GM21825 (cell line): ENCODE measurements around the gene STMN1.

Source experiments
- ATAC-seq: cut with Tn5 transposase; IDR thresholded peaks from one replicate; pipeline ENCODE4 v1.9.1; 2021; ENCODE audit warnings: mild to moderate bottlenecking, moderate library complexity; ENCODE audit not compliant: unreplicated experiment

Gene STMN1

DNA sequence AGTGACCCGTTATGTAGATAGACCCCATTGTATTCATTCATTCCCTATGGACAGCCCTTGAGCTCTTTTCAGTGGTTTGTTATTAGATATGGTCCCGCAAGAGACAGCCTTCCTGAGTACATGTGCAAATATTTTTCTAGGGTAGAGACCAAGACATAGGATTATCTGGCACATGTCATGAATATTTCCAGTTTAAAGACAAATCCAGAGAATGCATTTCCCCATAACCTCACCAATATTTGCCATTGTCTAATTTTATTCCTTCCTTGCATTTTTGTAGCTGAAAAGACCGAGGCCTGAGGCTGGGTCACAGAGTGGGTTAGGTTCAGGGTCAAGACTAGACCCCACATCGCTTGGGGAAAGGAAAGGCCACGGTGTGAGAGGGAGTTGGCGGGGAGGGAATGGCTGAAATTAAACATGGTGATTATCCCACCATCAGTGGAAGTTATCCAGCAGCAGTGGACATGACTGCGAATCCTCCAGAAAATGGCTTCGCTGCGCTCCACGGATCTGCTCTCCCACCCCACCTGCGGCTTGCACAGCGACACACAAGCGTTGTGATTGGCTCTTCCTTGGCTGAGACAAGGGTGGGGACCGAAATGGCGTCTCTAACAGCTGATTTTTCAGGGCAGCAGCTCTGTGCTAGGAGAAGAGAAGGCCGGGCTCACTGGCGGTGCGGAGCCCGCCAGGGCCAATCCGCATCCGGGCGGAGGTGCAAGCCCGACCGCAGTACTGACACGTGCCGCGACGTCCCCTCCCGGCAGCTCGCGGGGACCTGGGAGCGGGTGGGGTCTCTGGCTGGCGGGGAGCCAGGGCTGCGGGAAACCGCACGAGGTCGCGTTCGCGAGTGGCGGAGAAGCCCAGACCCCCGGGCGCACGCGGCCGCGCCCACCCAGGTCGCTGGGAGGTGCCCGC is 16.1 kb upstream of the STMN1 start:
- no peak for ATAC-seq

DNA sequence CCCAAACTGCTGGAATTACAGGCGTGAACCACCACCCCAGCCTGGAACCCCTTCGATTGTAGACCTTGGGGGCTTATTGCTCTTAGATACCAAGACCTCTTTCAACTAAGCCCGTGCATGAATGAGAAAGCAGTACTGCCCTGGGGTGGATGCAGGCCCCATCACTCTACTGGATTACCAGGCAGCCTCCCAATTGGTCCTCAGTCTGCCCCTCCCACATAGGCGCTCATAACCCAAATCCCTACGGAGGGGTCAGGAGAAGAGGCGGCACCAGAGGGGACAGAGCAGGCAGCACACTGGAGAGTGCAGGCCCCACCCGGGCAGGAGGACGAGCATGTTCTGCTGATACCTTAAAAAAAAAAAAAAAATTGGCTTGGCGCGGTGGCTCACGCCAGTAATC is 12.4 kb upstream of the STMN1 start:
- no peak for ATAC-seq

DNA sequence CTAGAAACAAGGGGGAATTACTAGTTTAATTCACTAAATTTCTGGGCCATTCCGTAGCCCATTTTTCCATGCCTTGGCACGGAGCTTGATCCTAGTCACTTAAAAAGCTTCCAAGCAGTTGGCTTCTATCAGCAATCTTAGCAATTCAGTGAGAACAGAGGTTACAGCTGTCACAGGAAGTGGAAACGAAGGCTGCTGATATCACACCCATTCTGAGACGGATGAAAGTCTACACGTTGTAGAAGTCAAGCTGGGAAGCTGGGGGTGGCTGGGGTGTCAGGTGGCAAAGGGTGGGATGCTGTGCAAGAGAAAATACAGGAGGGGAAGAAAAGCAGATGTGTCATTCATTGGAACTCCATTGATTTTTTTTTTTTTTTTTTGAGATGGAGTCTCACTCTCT is 11.8 kb upstream of the STMN1 start:
- no peak for ATAC-seq

DNA sequence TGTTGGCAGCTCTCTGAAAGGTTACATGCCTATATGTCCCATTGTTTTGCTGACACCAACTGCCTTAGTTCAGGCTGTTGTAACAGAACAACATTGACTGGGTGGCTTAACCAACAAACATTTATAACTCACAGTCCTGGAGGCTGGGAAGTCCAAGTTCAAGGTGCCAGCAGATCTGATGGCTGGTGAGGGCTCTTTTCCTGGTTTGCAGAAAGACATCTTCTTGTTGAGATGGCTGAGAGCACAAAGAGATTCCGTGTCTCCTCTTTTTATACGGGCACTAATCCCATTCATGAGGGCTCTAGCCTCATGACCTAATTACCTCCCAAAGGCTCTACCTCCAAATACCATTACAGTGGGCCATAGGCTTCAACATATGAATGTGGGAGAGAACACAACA is 10.2 kb upstream of the STMN1 start:
- ATAC-seq, result no peak

DNA sequence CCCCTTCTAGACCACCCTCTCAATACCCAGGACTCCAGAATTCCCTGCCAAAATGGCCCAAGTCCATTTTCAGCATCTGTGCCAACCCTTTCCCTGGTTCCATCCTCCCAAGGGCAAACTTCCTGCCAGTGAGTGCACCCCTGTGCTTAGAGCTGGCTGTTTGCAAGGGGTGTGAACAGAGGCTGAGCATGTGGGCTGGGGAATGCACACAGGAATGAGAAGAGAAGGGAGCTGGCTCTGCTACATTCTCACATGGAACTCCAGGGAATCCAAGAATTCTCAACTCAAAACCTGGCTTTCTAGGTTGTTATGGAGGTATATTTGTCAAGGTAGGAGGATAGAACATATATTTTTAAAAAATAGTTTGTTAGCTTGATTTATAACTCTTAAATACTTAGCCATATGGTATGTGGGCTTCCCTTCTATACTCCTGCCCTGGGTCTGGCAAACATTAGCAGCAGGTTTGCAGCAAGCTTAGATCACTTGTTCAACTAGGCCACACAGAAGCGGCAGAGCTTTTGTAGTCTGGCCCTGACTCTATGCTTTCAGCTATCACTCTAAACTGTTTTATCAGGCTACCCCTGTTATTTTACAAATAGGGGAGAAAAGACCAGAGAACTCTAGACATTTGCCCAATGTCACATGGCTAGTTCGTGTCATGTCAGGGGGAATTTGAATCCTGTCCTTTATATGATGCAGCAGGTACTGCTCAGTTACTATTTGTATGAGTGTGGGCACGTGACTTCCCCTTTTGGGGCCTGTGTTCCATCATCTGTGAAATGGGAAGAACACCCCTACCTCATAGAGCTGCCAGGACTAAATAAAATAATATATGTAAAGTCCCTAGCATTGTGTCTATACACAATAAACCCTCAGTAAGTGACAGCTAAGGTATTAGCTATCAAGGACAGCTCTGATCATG is 8.1 kb upstream of the STMN1 start:
- ATAC-seq, result no peak

DNA sequence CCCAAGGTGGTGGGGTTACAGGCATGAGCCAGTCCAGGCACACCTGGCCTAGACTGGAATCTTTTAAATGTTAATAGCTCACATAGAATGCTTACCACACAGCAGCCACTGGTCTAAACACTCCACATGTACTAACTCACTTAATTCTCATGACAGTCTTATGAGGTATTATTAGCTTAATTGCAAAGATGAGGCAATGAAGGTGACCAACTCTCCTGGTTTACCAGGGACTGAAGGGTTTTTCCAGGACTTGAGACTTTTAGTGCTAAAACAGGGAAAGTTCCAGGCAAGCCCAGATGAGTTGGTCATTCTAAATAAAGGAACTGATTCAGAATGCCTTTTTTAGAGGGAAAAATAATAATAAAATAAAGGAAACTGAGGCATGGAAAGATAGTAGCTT is 7.0 kb upstream of the STMN1 start:
- no peak for ATAC-seq

DNA sequence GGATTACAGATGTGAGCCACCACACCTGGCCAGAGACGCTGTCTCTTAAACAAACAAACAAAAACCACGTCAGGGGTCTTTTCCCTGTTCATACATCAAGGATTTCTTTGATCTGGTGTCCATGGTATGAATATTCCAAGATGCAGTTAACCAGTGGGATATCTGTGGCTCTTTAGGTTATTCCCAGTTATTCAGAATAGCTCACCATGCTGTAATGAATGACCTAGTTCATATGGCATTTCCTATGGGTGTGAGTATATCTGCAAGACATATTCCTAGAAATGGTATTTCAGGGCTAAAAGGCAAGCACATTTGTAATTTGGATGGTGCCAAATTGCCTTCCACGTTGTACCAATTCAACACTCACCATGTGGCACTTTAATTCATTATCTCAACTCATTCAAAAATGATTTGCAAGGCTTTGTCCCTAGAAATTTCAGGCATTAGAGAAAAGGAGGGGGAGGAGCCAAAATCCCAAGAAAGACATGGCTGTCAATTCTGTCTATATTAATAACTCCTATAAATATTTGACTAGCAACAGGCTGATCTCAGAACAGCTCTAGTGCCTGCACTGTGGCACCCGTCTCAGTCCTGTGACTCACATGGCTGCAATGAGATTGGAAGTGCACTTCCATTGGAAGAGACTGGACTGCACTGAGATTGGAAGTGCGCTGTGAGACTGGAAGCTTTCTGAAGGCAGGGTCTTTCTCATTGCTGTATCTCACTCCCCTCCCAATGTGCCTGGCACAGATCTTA is 6.0 kb upstream of the STMN1 start:
- no peak for ATAC-seq

DNA sequence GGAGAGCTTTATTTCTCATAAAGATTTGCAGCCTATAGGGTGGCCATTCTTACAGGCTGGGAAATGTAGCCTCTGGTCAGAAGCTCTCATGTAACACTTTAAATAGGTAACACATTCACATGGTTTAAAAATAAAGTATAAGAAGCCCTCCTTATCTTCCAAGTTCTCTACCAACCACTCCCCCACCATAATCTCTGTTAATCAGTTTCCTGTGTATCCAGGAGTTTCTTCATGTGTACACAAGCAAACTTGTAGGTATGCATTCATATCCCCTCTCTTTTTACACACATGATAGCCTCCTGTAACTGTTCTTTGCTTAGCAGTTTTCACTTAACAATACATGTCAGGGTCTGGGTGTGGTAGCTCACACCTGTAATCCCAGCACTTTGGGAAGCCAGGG is 4.9 kb upstream of the STMN1 start:
- ATAC-seq, result no peak

DNA sequence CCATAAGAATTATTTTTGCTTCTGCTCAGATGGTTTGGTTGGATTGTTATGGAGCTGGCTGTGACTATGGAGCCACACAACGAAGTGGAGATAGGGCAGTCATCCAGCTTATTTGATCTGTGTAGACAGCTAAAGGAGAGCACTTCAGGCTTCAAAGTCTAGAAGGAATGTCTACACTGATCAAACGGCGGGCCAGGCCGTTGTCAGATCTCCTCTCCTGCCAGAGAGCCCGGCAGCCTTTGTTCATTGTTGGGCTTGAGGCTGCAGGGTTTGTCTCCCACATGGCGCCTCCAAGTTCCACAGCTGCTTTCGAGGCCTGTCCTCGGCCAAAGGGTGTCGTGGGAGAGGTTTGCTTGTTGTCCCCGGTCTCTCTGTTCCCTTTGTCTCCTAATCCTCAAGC is 2.8 kb upstream of the STMN1 start:
- no peak for ATAC-seq

DNA sequence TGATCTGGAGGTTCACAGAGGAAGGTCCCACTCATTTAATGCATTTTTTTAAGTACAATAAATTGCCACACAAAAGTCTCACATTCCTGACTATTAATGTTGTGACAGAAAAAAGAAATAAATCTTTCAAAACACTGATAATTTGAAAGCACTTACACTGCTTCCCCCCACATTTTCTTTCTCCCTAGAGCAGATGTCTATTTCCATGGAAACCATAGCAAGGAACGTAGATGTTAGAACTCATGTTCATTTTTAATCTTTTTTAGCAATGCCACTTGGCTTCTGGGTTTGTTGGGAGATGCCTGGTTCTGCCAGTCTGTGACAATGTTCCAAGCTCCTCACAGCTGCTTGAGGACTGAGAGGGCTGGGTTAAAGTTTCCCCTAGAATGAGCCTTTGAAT is 1.9 kb upstream of the STMN1 start:
- ATAC-seq, result no peak

DNA sequence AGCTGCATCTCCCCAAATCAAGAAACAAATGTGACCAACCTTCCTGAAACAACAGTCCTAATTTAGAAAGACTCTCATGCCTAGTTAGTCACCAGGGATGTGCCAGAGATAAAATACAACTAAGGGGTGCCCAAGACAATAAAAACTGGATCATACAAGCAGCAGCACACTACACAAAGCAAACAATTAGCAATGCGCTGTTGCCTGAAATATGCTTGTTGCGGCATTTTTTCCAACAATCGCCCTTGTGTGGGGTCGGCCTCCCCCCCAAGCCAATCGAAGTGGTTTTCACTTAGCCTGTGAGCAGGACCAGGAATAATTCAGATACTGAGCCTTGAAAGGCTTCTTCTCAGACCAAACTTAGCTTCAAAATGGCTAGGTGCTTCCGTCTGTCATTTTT is 1.4 kb upstream of the STMN1 start:
- no peak for ATAC-seq

DNA sequence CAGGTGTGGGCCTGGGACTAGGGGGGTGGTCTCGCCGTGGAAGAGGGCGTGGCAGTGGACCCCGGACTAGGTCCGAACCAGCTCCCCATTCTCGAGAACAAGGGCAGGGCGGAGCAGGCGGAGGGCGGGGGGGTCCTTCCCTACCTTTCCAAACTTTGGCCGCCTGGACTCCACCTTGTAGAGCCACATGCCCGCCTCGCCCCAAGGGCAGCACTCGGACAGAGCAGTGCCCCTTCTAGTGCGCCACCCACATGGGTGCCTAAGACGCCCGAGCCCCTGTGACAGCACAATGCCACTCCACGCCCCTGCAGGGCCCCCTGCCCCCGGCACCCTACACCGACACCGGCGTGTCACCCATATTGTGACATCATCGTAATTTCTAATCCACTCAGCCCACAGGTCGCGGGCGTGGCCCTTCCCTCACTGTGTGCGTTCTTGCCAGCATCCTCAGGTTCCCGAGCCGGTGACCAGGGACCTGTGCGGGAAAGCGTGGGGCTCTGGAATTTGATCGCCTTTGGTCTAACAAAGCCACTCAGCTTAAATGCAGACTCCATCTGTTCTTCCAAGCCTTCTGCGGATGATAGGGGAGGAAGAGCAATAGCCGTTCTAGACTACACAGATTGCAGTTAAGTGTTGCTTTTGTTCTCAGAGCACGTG is 553 bp upstream of the STMN1 start:
- ATAC-seq, result no peak

DNA sequence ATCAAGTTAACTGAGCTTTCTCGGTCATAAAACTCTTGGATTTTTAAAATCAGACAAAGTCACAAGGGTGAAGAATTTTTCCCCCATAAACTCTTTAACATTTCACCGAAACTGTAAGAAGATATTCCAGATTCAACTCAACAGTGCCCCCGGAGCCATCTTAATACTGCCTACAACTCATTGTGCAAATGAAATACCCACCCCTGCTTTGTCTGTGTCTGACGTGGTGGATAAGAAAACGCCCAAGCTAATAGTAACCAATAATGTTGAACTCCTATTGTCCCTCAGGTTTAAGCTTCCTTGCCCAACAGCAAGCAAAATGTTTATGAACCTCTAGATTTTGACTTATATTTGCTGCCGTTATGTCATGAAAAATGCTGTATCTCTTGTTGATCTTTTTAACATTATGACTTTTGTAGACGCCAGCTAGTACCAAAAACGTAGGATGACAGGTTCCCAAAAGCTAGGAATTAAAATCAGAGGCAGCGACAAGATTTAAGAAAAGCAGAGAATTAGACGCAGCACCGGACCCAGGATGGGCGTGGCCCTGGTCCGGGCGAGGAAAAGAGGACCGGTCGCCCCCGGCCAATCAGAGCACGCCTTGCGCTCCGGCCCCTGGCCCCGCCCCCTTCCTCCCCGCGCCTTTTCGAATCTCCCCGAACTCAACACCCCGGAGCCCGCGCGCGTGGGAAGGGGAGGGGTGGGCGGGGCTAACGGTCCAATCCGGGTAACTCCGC is 1.1 kb downstream of the STMN1 start:
- peak; percentile 82 for ATAC-seq

DNA sequence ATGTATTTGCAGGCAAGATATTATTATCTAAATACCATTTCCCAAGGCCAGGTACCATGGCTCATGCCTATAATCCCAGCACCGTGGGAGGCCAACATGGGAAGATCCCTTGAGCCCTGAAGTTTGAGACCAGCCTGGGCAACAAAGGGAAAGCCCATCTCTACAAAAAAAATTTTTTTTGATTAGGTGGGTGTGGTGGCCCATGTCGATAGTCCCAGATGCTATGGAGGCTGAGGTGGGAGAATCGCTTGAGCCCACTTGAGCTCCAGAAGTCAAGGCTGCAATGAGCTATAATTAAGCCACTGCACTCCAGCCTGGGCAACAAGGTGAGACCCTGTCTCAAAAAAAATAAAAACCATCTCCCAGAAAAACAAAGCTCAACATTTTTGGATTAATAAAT is 2.2 kb downstream of the STMN1 start:
- no peak for ATAC-seq

DNA sequence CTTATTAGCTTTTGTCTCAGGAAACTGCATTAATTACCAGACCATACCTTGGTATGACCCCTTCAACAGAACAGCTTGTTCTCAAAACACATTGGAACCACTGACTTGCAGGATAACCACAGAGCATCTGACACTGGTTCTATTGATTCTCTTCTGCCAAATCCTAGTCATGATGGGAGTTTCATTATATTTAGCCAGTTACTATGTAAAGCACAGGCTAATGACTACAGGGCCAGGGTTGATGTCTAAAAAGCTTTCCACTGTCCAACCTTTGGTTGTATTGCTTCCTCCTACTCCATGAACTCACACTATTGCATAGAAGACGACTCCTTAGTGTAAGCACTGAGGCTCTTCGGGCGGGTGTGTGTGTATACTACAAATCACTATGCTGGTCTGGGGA is 3.8 kb downstream of the STMN1 start:
- no peak for ATAC-seq

DNA sequence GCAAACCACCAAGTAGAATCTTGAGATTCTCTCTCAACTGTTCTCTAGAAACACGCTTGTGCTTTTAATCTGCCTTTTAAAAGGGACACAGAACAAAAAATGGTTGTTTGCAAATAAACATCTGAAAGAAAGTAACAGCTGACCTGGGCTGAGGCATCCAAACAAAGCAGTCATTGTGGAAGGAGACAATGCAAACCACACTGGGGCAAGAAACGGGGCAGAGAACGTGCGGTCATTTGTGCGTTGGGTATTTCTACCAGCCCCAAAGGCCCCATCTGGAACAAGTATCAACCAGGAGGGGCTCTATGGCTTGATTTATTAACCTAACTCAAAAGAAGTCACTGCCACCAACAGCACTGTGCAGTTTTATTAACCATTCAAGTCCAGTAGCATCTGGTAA is 6.0 kb downstream of the STMN1 start:
- ATAC-seq, result no peak

DNA sequence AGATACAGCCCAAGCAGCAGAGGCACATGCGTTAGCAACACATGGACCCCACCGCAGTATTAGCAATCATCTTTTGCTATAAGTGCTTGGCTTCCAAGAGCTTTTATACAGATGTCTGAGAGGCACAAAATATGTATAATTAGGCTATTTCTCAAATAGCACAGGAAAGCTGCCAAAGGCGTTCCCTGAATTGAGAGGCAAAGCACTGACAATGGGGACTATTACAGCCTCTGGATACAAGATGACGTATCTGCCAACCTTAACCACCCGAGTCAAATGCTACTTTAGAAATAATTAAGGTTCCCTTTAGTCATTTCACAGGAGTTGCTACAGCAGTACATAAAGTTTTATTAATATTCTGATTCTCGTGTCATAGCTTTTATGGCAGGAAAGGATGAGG is 6.4 kb downstream of the STMN1 start:
- no peak for ATAC-seq

DNA sequence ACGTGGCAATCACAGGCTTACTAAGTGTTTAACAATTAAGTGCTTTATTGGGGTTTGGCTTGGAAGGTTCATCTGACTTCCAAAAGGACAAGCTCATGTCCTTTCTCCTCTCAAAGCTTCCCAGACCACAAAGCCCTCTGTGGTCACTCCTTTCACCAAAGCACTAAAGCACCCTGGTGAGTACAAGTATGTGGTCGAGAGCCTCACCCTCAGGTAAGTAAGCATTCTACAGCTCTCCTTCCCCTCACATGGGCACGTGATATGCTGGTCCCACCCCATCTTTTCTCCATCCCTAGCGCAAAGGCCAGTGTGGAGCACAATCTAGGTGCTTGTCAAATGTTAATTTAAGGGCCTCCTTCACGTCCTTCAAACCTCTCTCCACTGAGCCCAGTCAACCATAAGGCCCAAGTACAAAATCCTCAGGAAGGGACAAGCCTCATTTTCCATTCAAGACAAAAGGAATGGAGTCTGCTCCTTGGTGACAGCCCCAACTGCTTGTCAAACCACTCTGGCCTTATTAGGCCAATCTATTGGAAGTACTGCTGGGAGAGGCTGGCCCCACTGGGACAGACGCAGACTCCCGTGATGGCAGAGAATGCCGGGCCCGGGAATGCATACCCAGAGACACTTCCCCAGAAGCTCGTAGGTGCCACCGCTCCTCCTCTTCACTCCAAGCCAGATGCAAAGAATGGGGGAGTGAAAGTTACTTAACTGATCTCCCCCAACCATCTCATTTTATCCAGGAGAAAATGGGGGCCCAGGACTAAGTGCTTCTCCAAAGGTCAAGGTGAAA is 7.8 kb downstream of the STMN1 start:
- no peak for ATAC-seq

DNA sequence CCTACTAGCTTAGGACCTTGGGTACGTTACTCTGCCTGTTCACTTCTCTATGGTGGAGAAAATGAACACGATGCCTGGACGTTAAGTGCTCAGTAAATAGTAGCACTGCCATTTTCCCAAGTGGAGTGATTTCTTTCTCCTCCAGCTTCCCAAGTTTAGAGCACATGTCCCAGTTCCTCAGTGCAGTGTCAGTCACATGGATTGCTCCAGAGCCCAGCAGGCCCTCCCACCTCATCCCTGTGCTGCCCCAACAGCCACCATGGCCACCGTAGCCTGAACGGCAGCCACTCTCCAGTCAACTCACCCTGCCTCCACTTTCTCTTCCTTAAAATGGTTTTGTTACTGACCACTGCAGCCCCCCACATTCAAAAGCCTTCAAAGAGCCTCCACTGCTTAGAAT is 8.5 kb downstream of the STMN1 start:
- ATAC-seq, result no peak
